WERI-Rb-1 (cell line): ENCODE measurements around the gene C16orf74.

Experiments used
- DNase-seq: peaks from one replicate; pipeline ENCODE4 v3.0.0-alpha.2; 2020
- H3K27ac ChIP-seq: fragments of 250-450 bp; sonication (Bioruptor Pico); 2 replicates; pipeline ENCODE4 v1.5.1; 2020; ENCODE audit warnings: mild to moderate bottlenecking, moderate library complexity
- H3K27me3 ChIP-seq: fragments of 250-450 bp; sonication (Bioruptor Pico); 2 replicates; pipeline ENCODE4 v1.5.1; 2021; ENCODE audit warnings: mild to moderate bottlenecking, low read depth, moderate library complexity; ENCODE audit not compliant: insufficient read depth, severe bottlenecking
- H3K36me3 ChIP-seq: fragments of 250-450 bp; sonication (Bioruptor Pico); 2 replicates; pipeline ENCODE4 v1.5.1; 2020; ENCODE audit warnings: mild to moderate bottlenecking, moderate library complexity
- H3K4me3 ChIP-seq: 2 replicates; pipeline ENCODE4 v1.5.1; 2011; ENCODE audit warnings: low read depth, mild to moderate bottlenecking, control low read depth, low read length
- H3K9me3 ChIP-seq: fragments of 250-450 bp; sonication (Bioruptor Pico); 2 replicates; pipeline ENCODE4 v1.5.1; 2021; ENCODE audit warnings: mild to moderate bottlenecking, moderate library complexity; ENCODE audit not compliant: severe bottlenecking
- CTCF ChIP-seq: IDR thresholded peaks from 2 replicates; pipeline ENCODE4 v1.5.1; 2011; ENCODE audit warnings: low read depth, mild to moderate bottlenecking, control low read depth, inconsistent platforms, low read length

C16orf74 gene

GRCh38 chr16:85773044-85773443, 22.1 kb upstream of the C16orf74 start:
- H3K27me3 ChIP-seq: no peaks in the 10 kb centered on the region
- no peak for DNase-seq
- H3K27ac ChIP-seq: no peak overlapping the region
- no peak for TF ChIP-seq CTCF
- no peaks in the 10 kb centered on the region; the same call in 1 of the 2 replicates for H3K36me3 ChIP-seq
- no peaks in the 10 kb centered on the region for H3K9me3 ChIP-seq
- H3K4me3 ChIP-seq: no peak overlapping the region

- TF ChIP-seq CTCF: no peak
- no peaks in the 10 kb centered on the region for H3K9me3 ChIP-seq
Observed at GRCh38 chr16:85770741-85771140, 19.8 kb upstream of the C16orf74 start.

GRCh38 chr16:85768199-85768598, 17.3 kb upstream of the C16orf74 start:
- no peak for TF ChIP-seq CTCF
- no peak overlapping the region for H3K27ac ChIP-seq

More at GRCh38 chr16:85770741-85771140, 19.8 kb upstream of the C16orf74 start:
- DNase-seq: no peak
- Histone ChIP-seq H3K4me3 (no peak overlapping the region), H3K27ac (no peak overlapping the region), H3K27me3 (no peaks in the 10 kb centered on the region), H3K36me3 (no peaks in the 10 kb centered on the region)

GRCh38 chr16:85767531-85767930, 16.6 kb upstream of the C16orf74 start:
- TF ChIP-seq CTCF: no peak
- no peaks in the 10 kb centered on the region for H3K36me3 ChIP-seq
- no peak overlapping the region for H3K4me3 ChIP-seq
- no peak for DNase-seq
- H3K27me3 ChIP-seq: no peaks in the 10 kb centered on the region
- H3K27ac ChIP-seq: no peak overlapping the region
- no peaks in the 10 kb centered on the region for H3K9me3 ChIP-seq

More at GRCh38 chr16:85768199-85768598, 17.3 kb upstream of the C16orf74 start:
- no peak for DNase-seq
- no peaks in the 10 kb centered on the region for H3K9me3 ChIP-seq
- H3K4me3 ChIP-seq: no peak overlapping the region
- H3K27me3 ChIP-seq: no peaks in the 10 kb centered on the region
- no peaks in the 10 kb centered on the region for H3K36me3 ChIP-seq

- TF ChIP-seq CTCF: no peak
Observed at GRCh38 chr16:85765767-85766166, 14.9 kb upstream of the C16orf74 start.

GRCh38 chr16:85765211-85765610, 14.3 kb upstream of the C16orf74 start:
- TF ChIP-seq CTCF: no peak
- DNase-seq: no peak
- no peaks in the 10 kb centered on the region for H3K9me3 ChIP-seq

More at GRCh38 chr16:85765767-85766166, 14.9 kb upstream of the C16orf74 start:
- DNase-seq: no peak
- H3K27me3 ChIP-seq: no peaks in the 10 kb centered on the region
- no peaks in the 10 kb centered on the region for H3K36me3 ChIP-seq
- H3K4me3 ChIP-seq: no peak overlapping the region
- H3K27ac ChIP-seq: no peak overlapping the region
- H3K9me3 ChIP-seq: no peaks in the 10 kb centered on the region

More at GRCh38 chr16:85765211-85765610, 14.3 kb upstream of the C16orf74 start:
- Histone ChIP-seq H3K4me3 (no peak overlapping the region), H3K27ac (no peak overlapping the region), H3K27me3 (no peaks in the 10 kb centered on the region), H3K36me3 (no peaks in the 10 kb centered on the region)
